Daoy (cell line): ENCODE results near the gene MAPKBP1. TPM values are rescaled to one million over a fixed set of nuclear protein-coding genes. Genes with fewer than 3 reads are reported as not detected.

Source experiments
- DNase-seq: peaks from one replicate; pipeline ENCODE4 v3.0.0-alpha.2; 2015; ENCODE audit warnings: low read depth
- total RNA-seq: library from RNA; depleted of rRNA; stranded (reverse); fragments of >200 nt; shearing (Covaris generic); gene quantifications from 2 replicates; pipeline ENCODE4 v1.2.3, GENCODE V29; 2014; rRNA removed

MAPKBP1 gene
- total RNA-seq, 1 experiment from 2014 or later: 3.7 TPM

DNA sequence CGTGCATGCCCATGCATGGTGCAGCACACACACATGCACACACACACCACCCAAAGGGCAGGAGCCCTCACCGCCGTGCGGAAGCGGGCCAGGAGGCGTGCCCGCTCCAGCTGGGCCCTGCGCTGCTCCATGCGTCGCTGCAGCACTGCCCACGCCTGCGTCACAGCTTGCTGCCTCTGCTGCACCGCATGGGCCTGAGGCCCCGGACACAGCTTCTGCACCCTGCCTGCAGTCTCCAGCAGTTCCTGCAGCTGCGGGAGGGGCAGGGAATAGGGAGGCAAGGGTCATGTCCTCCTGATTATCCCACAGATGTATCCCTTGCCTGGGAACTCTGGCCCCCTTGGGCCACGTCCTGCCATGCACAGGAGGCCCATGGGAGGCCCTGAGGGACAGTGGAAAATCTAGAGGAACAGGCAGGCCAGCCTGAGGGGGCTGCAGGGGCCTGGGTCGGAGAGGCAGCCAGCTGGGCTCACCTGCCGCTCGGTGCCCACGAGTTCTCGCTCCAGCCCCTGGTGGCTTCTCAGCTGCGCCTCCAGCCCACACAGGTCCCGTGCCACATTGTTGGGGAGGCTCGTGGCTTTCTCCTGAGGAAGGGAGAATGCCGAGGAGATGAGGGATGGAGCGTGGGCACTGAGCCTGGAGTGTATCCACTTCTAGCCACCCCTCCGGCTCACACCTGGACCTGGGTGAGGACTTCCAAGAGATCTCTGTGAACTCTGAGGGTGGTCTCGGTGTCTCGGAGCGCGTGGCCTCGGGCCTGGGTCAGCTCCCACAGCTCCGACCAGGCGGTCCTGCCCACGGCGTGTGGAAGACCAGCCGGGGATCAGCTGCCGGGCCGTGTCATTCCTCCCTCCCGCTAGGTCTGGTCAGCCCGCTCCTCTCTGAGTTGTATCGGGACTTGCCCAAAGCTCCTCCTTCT, 95.7 kb downstream of the MAPKBP1 start:
- DNase-seq: no peak

DNA sequence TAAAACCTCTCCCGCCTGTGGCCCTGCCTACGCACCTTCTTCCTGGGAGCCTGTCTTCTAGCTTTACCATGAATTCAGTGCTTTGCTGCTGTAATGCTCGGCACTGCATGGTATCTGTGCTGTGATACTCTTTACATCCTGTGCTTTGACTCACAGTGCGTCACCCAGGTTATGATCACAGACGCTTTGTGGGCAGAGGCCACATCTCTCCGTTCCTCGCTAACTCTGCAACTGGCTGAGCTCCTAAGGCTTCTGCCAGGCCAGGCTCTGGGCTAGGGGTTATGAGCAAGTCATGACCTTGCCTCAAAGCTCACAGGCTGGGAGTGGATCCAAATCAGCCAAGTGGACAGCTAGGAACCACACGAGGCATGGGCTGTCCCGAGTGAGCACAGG, 96.4 kb downstream of the MAPKBP1 start:
- DNase-seq: peak; percentile 92

GRCh38 chr15:41871175-41871905, 97.1 kb downstream of the MAPKBP1 start:
- DNase-seq: no peak

- peak; percentile 27 for DNase-seq
Observed at GRCh38 chr15:41872166-41872747, 98.0 kb downstream of the MAPKBP1 start.

DNA sequence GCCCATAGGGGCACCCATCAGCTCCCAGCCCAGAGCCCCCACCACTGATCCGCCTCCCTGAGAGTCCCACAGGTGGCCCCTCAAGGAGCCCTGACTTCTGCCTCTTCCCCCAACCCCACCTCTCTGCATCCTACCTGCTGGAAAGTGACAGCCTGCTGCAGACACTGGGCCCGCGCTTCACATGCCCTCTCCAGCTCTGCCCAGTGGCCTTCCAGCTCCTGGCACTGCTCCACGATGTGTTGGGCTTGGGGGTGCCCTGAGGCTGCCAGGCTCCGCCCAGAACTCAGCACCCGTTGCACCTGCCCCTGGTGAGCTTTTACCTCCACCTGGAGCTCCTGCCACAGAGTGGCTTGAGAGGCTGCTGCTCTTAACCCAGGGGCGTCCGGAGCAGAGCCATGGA, 99.4 kb downstream of the MAPKBP1 start:
- no peak for DNase-seq

GRCh38 chr15:41874736-41875135, 100.5 kb downstream of the MAPKBP1 start:
- DNase-seq: no peak

GRCh38 chr15:41876007-41876406, 101.7 kb downstream of the MAPKBP1 start:
- DNase-seq: no peak

DNA sequence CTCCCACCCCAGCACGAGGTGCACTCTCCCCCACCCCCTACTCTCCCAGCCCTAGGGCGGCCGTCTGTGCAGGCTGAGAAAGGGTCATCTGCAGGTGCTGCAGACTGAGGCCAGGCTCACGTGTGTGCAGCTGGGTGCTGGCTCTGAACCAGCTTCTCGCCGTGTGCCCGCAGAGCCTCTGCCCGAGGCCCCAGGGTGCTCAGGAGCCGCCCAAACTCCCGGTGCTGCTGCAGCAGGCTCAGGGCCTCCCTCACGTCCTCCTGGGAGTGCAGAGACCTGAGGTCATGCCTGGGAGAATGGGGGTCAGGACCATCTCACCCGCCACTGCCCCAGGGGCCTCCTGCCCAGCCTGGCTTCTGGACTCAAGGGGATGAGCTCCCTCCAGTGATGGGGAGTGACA, 102.4 kb downstream of the MAPKBP1 start:
- no peak for DNase-seq

Other genes starting within 250 kb of the MAPKBP1 start
- gene RPAP1, start 230.2 kb upstream of the MAPKBP1 start, total RNA-seq: 14.9 and 15.8 TPM in 2 replicates
- gene TYRO3, start 215.3 kb upstream of the MAPKBP1 start, total RNA-seq: 3.9 and 4.6 TPM in 2 replicates
- gene MGA, start 114.1 kb upstream of the MAPKBP1 start, total RNA-seq: 28.2 and 36.2 TPM in 2 replicates
- gene JMJD7, start 53.6 kb downstream of the MAPKBP1 start, total RNA-seq: 0.65 and 3.0 TPM in 2 replicates
- gene PLA2G4B, start 64.4 kb downstream of the MAPKBP1 start, total RNA-seq: 0.71 and 4.6 TPM in 2 replicates
- 1.1 and 3.8 TPM in 2 replicates for gene SPTBN5, start 119.6 kb downstream of the MAPKBP1 start, total RNA-seq
- gene EHD4, start 198.1 kb downstream of the MAPKBP1 start, total RNA-seq: 21.9 and 26.9 TPM in 2 replicates
- not detected in 2 replicates for gene PLA2G4E, start 246.6 kb downstream of the MAPKBP1 start, total RNA-seq